GM08714 (cell line): ENCODE measurements around the gene PDGFB.

Experiments used
- H3K4me3 ChIP-seq: fragments of 200-500 bp; sonication (Bioruptor generic); 2 replicates; pipeline ENCODE4 v1.5.1; 2014; ENCODE audit warnings: mild to moderate bottlenecking, low read length, inconsistent platforms
- ZNF274 ChIP-seq: IDR thresholded peaks from 2 replicates; pipeline ENCODE4 v1.6.1; 2012; ENCODE audit warnings: mild to moderate bottlenecking, low read depth, low read length

Gene PDGFB

GRCh38 chr22:39269095-39269790 is 24.5 kb upstream of the PDGFB start:
- H3K4me3 ChIP-seq: no peak overlapping the region
- no peak for TF ChIP-seq ZNF274

GRCh38 chr22:39268645-39269044 is 23.9 kb upstream of the PDGFB start:
- H3K4me3 ChIP-seq: no peak overlapping the region
- TF ChIP-seq ZNF274: no peak

- no peak for TF ChIP-seq ZNF274
- H3K4me3 ChIP-seq: no peak overlapping the region
Observed at GRCh38 chr22:39267974-39268373, 23.2 kb upstream of the PDGFB start.

- no peak for TF ChIP-seq ZNF274
- no peak overlapping the region for H3K4me3 ChIP-seq
Observed at GRCh38 chr22:39266398-39267030, 21.7 kb upstream of the PDGFB start.

DNA sequence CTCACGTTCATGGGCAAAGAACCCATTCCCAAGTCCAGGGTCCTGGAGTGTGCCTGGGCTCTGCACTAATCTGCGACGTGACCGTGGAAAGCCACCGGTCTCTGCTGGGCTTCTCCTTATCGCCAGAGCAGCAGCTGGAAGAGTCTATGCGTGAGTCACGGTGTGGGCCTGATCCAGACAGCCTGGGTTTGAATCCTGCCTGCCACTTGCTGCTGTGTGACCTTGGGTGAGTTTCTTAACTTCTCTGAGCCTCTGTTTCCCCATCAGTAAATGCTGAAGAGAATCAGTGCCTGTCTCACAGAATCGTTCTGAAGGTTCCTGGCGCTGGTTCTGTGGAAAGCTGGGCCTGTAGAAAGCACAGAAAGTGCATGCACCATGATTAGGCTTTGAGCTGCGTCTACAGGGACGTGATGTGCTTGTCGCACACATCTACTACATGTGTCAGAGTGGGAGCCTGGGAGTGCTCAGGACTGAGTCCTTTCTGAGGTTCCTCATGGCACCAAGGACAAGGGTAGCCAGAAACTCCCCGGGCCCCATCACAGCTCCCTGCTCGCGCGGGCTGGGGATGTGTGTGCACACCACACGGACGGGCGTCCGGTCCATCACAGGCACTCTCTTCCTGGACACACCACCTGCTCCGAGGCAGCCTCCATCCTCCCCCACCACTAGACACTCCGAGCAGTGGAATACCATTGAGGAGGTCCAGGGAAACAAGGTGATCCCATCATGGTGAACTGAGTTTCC is 20.5 kb upstream of the PDGFB start:
- no peak overlapping the region for H3K4me3 ChIP-seq
- TF ChIP-seq ZNF274: no peak

GRCh38 chr22:39264349-39265038 is 19.7 kb upstream of the PDGFB start:
- no peak overlapping the region for H3K4me3 ChIP-seq
- TF ChIP-seq ZNF274: no peak

- H3K4me3 ChIP-seq: no peak overlapping the region
- TF ChIP-seq ZNF274: no peak
Observed at GRCh38 chr22:39263626-39264348, 19.0 kb upstream of the PDGFB start.

DNA sequence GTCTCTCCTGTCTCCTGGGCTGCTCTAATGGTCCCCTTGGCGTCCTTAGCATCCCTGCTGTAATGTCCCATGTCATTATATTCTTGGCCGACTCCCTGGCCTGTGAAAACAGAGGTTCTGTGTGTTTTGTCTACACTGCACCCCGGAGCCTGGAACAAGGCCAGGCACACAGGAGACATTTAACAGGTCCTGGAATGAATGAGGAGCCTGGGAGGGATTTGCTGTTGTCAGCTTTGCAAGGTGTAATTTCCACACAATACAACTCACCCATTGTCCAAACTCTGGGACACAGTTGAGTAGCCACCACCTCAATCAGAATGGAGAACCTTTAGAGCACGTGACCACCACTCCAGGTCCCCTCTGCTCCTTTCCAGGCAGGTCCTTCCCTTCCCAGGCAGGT is 14.9 kb upstream of the PDGFB start:
- no peak for TF ChIP-seq ZNF274
- H3K4me3 ChIP-seq: no peak overlapping the region

DNA sequence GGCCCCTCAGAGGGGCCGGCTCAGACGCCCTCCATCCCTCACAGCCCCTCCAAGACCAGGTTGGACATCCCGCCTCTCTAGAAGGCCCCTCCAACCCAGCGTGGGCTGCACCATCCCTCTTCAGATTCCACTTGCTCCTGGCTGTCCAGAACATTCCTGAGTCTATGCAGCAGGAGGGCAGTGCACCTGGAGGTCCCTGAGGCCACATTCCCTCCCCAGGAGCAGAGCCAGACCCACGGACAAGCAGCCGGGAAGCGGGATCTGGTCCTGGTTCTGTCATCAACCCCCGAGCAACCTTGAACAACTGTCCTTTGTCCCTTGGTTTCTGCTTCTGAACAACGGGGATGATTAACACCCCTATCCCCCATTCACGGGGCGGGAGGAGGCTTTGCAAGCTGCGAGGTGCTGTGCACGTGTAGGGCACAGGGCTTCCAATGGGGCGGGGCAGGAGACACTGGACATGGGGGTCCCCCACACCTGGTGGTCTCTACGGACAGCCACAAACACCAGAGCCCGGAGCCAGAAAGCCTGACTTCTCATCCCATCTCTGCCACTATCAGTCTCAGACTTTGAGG is 13.2 kb upstream of the PDGFB start:
- TF ChIP-seq ZNF274: no peak

GRCh38 chr22:39256979-39257378 is 12.2 kb upstream of the PDGFB start:
- TF ChIP-seq ZNF274: no peak
- H3K4me3 ChIP-seq: no peak overlapping the region

More for the DNA sequence above, 13.2 kb upstream of the PDGFB start:
- no peak overlapping the region for H3K4me3 ChIP-seq

GRCh38 chr22:39256186-39256552 is 11.4 kb upstream of the PDGFB start:
- TF ChIP-seq ZNF274: no peak
- H3K4me3 ChIP-seq: no peak overlapping the region

DNA sequence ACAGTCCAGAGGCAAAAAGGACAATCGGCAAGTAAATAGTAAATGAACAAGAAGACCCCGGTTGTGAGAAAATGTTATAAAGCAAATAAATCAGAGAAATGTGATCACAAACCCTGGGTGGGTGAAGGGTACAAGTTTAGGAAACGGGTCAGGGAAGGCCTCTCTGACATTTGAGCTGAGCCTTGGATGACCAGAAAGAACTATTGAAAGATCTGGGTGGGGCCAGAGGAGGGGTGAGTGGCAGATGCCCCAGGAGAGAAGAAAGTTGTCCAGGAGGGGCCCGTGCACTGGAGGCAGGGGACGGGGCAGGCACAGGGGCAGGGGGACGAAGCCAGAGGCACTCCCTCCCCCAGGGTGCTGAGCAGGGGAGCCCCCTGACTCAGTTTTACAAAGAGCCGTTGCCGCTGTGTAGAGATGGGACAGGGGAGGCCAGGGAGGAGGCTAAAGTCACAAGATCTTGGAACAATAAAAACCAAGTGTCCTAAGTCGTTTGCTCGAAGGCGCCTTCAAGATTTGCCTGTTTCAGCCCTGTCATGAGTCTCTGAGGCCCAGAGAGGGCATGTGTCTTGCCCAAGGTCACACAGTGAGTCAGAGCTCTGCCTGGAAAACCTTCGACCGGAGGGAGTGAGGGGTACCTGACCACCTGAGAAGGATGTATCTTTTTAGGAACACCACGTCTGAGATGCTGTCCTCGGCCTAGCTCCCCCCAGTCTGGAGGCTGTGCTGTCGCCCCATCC is 10.8 kb upstream of the PDGFB start:
- TF ChIP-seq ZNF274: no peak
- no peak overlapping the region for H3K4me3 ChIP-seq

GRCh38 chr22:39254789-39255298 is 10.1 kb upstream of the PDGFB start:
- TF ChIP-seq ZNF274: no peak
- no peak overlapping the region for H3K4me3 ChIP-seq
